Large intestine (tissue), 12 donors: ENCODE results near the gene ANLN. TPM values are rescaled to one million over a fixed set of nuclear protein-coding genes. Genes with fewer than 3 reads are reported as not detected.

Source experiments
- DNase-seq, 2 donors: peaks; one replicate each; pipeline versions ENCODE4 v3.0.0 to v3.0.0-alpha.2; 2013
- H3K27ac ChIP-seq: one replicate; pipeline ENCODE4 v1.5.1; 2013; ENCODE audit warnings: low read length
- H3K27me3 ChIP-seq: 2 replicates; pipeline ENCODE4 v1.6.1; 2013; ENCODE audit warnings: low read length; ENCODE audit not compliant: control insufficient read depth, insufficient read depth
- H3K36me3 ChIP-seq: 2 replicates; pipeline ENCODE4 v1.6.1; 2013; ENCODE audit warnings: low read length; ENCODE audit not compliant: control insufficient read depth, insufficient read depth
- H3K4me1 ChIP-seq: one replicate; pipeline ENCODE4 v1.6.1; 2013; ENCODE audit warnings: low read length; ENCODE audit not compliant: control insufficient read depth, insufficient read depth
- H3K4me3 ChIP-seq: one replicate; pipeline ENCODE4 v1.5.1; 2013; ENCODE audit warnings: low read length
- H3K9me3 ChIP-seq: one replicate; pipeline ENCODE4 v1.6.1; 2013; ENCODE audit warnings: mild to moderate bottlenecking, low read depth, low read length, moderate library complexity; ENCODE audit not compliant: control insufficient read depth
- WGBS: methylation state at CpG from one replicate; pipeline ENCODE4 v1.1.5; 2013; ENCODE audit warnings: low lambda C conversion rate; ENCODE audit not compliant: insufficient coverage; 5-methylcytosine and 5-hydroxymethylcytosine counted together
- long read RNA-seq, 11 donors: transcript quantifications; one replicate each; lab custom pipeline, GENCODE V29; 2026
- polyA plus RNA-seq: library from polyadenylated mRNA; unstranded; fragments of 120-200 nt; gene quantifications from one replicate; pipeline ENCODE4 v1.2.1, GENCODE V29; 2013

The ANLN gene
- polyA plus RNA-seq = 19.4 TPM
- long read RNA-seq, donor 1, partial matches to known transcripts = 0 of 1 reads
- long read RNA-seq, donor 1, other reads (novel, unspliced or antisense) = 0 of 1 reads
- long read RNA-seq, donor 2, full-length matches to known transcripts = 1 of 1 reads
- long read RNA-seq, donor 2, partial matches to known transcripts = 0 of 1 reads
- long read RNA-seq, donor 2, other reads (novel, unspliced or antisense) = 0 of 1 reads
- long read RNA-seq, donor 3, full-length matches to known transcripts = 1 of 1 reads
- long read RNA-seq, donor 3, partial matches to known transcripts = 0 of 1 reads
- long read RNA-seq, donor 3, other reads (novel, unspliced or antisense) = 0 of 1 reads
- long read RNA-seq, donor 4 = 0 reads
- long read RNA-seq, donor 5, full-length matches to known transcripts = 1 of 1 reads
- long read RNA-seq, donor 5, partial matches to known transcripts = 0 of 1 reads
- long read RNA-seq, donor 5, other reads (novel, unspliced or antisense) = 0 of 1 reads
- long read RNA-seq, donor 6, full-length matches to known transcripts = 2 of 2 reads
- long read RNA-seq, donor 6, partial matches to known transcripts = 0 of 2 reads
- long read RNA-seq, donor 6, other reads (novel, unspliced or antisense) = 0 of 2 reads
- long read RNA-seq, donor 7 = 0 reads
- long read RNA-seq, donor 8, partial matches to known transcripts = 6 of 6 reads
- long read RNA-seq, donor 8, other reads (novel, unspliced or antisense) = 0 of 6 reads
- long read RNA-seq, donor 9 = 0 reads
- long read RNA-seq, donor 10, full-length matches to known transcripts = 1 of 1 reads
- long read RNA-seq, donor 10, partial matches to known transcripts = 0 of 1 reads
- long read RNA-seq, donor 10, other reads (novel, unspliced or antisense) = 0 of 1 reads
- long read RNA-seq, donor 11 = 0 reads

GRCh38 chr7:36389371-36390198 is at the start of gene ANLN:
ANLN (plus strand) TSS chr7:36389862; CDS start chr7:36390027, 165 bp downstream.
- H3K36me3 ChIP-seq = no peaks in the 10 kb centered on the region
- no peaks in the 10 kb centered on the region for H3K27me3 ChIP-seq
- peak within 1 kb of the TSS; percentile 85 for H3K4me3 ChIP-seq
- 61% methylated on average over 2 of the region's 68 CpGs for WGBS
- peaks cover 8% of the 10 kb centered on the region for H3K4me1 ChIP-seq
- H3K9me3 ChIP-seq = no peaks in the 10 kb centered on the region
- H3K27ac ChIP-seq = peak within 1 kb of the TSS; percentile 76
- peak; percentile 92 to 95 for DNase-seq

GRCh38 chr7:36343548-36343947 is 46.1 kb upstream of the ANLN start:
- Histone ChIP-seq H3K4me3 (no peak overlapping the region), H3K27me3 (no peaks in the 10 kb centered on the region), H3K9me3 (no peaks in the 10 kb centered on the region), H3K36me3 (no peaks in the 10 kb centered on the region), H3K4me1 (no peaks in the 10 kb centered on the region), H3K27ac (no peak overlapping the region)
- WGBS = 100% methylated on average over 1 of the region's 1 CpG
- DNase-seq = no peak

GRCh38 chr7:36344622-36345021 is 45.0 kb upstream of the ANLN start:
- H3K4me1 ChIP-seq = no peaks in the 10 kb centered on the region
- no peak overlapping the region for H3K27ac ChIP-seq
- H3K9me3 ChIP-seq = no peaks in the 10 kb centered on the region
- H3K36me3 ChIP-seq = no peaks in the 10 kb centered on the region
- H3K4me3 ChIP-seq = no peak overlapping the region
- DNase-seq = no peak
- 80% methylated on average over 1 of the region's 2 CpGs for WGBS
- no peaks in the 10 kb centered on the region for H3K27me3 ChIP-seq

- no peaks in the 10 kb centered on the region for H3K9me3 ChIP-seq
- H3K4me3 ChIP-seq = no peak overlapping the region
- no peaks in the 10 kb centered on the region for H3K36me3 ChIP-seq
- H3K27me3 ChIP-seq = no peaks in the 10 kb centered on the region
- 100% methylated on average over 2 of the region's 6 CpGs for WGBS
- H3K27ac ChIP-seq = no peak overlapping the region
- H3K4me1 ChIP-seq = no peaks in the 10 kb centered on the region
- no peak for DNase-seq
These were observed 43.3 kb upstream of the ANLN start for GRCh38 chr7:36346260-36346831.

- Histone ChIP-seq H3K27ac (no peak overlapping the region), H3K4me3 (no peak overlapping the region), H3K27me3 (no peaks in the 10 kb centered on the region), H3K36me3 (no peaks in the 10 kb centered on the region), H3K9me3 (no peaks in the 10 kb centered on the region), H3K4me1 (no peaks in the 10 kb centered on the region)
- DNase-seq = no peak
These were observed 41.4 kb upstream of the ANLN start for GRCh38 chr7:36348256-36348655.

GRCh38 chr7:36348771-36349170 is 40.9 kb upstream of the ANLN start:
- Histone ChIP-seq H3K4me3 (no peak overlapping the region), H3K9me3 (no peaks in the 10 kb centered on the region), H3K4me1 (no peaks in the 10 kb centered on the region), H3K27ac (no peak overlapping the region), H3K36me3 (no peaks in the 10 kb centered on the region), H3K27me3 (no peaks in the 10 kb centered on the region)
- DNase-seq = no peak
- 100% methylated on average over 1 of the region's 3 CpGs for WGBS

- Histone ChIP-seq H3K4me3 (no peak overlapping the region), H3K27me3 (no peaks in the 10 kb centered on the region), H3K36me3 (no peaks in the 10 kb centered on the region), H3K4me1 (no peaks in the 10 kb centered on the region), H3K27ac (no peak overlapping the region), H3K9me3 (no peaks in the 10 kb centered on the region)
- 83% methylated on average over 1 of the region's 2 CpGs for WGBS
- DNase-seq = no peak
These were observed 40.0 kb upstream of the ANLN start for GRCh38 chr7:36349626-36350025.

GRCh38 chr7:36355490-36355889 is 34.2 kb upstream of the ANLN start:
- Histone ChIP-seq H3K36me3 (no peaks in the 10 kb centered on the region), H3K4me1 (no peaks in the 10 kb centered on the region), H3K9me3 (no peaks in the 10 kb centered on the region), H3K27me3 (no peaks in the 10 kb centered on the region), H3K27ac (no peak overlapping the region), H3K4me3 (no peak overlapping the region)
- WGBS = no CpG with 5 or more reads among the region's 3 CpGs
- DNase-seq = no peak

- H3K4me1 ChIP-seq = no peaks in the 10 kb centered on the region
- WGBS = no CpG with 5 or more reads among the region's 3 CpGs
These were observed 32.6 kb upstream of the ANLN start for GRCh38 chr7:36357054-36357453.

GRCh38 chr7:36358589-36358988 is 31.1 kb upstream of the ANLN start:
- no peak for DNase-seq
- no peaks in the 10 kb centered on the region for H3K9me3 ChIP-seq
- H3K4me1 ChIP-seq = no peaks in the 10 kb centered on the region
- H3K27ac ChIP-seq = no peak overlapping the region
- H3K27me3 ChIP-seq = no peaks in the 10 kb centered on the region
- WGBS = 83% methylated on average over 1 of the region's 1 CpG
- H3K36me3 ChIP-seq = no peaks in the 10 kb centered on the region
- no peak overlapping the region for H3K4me3 ChIP-seq

More at GRCh38 chr7:36357054-36357453, 32.6 kb upstream of the ANLN start:
- no peak for DNase-seq
- H3K4me3 ChIP-seq = no peak overlapping the region
- no peaks in the 10 kb centered on the region for H3K27me3 ChIP-seq
- no peaks in the 10 kb centered on the region for H3K9me3 ChIP-seq
- no peaks in the 10 kb centered on the region for H3K36me3 ChIP-seq
- no peak overlapping the region for H3K27ac ChIP-seq
